HG03039 (cell line): Measurements from ENCODE around the gene TBC1D16.

Experiments used
- ATAC-seq: cut with Tn5 transposase; IDR thresholded peaks from one replicate; pipeline ENCODE4 v1.9.1; 2021; ENCODE audit warnings: mild to moderate bottlenecking, moderate library complexity; ENCODE audit not compliant: unreplicated experiment

Gene TBC1D16

DNA sequence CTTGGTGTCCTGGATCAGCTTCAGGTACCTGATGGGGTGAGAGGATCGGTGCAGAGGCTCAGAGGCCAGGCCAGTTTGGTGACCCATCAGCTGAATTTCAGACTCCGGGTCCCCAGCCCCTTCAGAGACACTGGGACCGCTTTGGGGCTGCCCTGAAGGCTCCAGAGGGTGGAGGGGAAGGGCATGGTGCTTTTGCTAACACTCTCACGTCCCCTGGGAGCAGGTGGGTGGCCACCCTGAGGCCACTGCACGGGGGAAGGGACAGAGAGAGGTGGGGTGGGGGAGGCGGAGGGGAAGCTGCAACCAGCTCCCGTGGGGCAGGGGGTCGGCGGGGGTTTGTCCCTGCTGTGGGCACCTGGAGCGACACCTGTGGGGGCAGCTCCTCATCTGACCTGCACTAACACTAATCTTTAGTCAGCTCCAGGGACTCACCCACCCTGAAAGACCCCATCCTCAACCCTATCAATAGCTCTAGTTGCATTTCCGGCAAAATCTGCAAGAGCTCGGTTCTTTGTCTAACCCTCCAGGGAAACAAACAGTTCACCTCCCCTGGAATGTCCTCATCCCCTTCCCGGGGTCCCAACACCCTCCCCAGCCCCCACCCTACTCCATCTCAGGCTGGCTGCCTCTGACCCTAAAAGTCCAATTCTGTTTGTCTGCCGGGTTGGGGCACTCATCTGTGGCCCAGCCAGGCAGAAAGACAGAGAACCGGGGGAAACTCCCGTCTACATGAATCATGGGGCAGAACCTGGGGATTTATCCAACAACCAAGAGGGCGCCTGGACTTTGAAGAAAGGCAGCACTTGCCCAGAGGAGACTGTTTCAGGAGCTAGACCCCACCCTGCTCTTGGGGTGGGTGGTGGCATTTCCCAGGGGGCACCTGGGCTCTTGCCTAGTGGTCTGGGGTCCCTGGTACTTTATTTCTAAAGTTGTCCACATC lies 104.5 kb downstream of the TBC1D16 start:
- ATAC-seq: no peak

- ATAC-seq: no peak
Measured at GRCh38 chr17:79930062-79930876, 105.4 kb downstream of the TBC1D16 start.

- no peak for ATAC-seq
Measured at GRCh38 chr17:79929257-79930061, 106.2 kb downstream of the TBC1D16 start.

DNA sequence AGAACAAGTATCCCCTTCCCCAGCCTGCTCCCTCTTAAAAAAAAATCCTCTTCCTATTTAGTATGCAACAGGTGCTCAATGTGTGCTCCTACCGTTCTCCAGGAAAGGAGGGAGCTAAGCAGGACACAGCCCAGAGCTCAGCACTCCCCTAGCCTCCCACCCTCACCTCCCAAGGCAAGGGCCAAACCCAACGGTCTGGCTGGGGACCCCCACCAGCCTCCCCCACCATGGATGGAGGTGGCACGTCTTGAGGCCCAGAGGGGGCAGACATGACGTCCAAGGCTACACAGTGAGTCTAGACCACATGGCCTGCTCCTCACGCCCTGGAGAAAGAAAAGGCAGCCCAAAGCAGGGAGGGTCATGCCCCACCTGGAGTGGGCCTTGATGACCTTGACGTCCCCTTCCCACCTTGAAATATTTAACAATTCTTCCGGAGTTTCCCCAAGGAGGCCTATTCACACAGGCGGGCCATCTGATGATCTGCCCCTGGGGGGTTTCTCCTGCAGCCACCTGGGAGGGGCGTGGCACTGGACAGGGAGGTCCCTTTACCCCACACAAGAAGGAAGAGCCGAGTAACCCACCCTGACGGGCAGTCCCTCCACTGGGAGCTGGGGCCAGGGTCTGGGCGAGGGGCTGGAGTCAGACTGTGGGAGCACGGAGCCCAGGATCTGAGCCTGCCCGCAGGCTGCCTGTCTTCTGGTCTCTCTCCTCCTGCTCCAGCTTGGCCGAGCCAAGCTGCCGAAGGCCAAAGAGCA lies 107.0 kb downstream of the TBC1D16 start:
- no peak for ATAC-seq

DNA sequence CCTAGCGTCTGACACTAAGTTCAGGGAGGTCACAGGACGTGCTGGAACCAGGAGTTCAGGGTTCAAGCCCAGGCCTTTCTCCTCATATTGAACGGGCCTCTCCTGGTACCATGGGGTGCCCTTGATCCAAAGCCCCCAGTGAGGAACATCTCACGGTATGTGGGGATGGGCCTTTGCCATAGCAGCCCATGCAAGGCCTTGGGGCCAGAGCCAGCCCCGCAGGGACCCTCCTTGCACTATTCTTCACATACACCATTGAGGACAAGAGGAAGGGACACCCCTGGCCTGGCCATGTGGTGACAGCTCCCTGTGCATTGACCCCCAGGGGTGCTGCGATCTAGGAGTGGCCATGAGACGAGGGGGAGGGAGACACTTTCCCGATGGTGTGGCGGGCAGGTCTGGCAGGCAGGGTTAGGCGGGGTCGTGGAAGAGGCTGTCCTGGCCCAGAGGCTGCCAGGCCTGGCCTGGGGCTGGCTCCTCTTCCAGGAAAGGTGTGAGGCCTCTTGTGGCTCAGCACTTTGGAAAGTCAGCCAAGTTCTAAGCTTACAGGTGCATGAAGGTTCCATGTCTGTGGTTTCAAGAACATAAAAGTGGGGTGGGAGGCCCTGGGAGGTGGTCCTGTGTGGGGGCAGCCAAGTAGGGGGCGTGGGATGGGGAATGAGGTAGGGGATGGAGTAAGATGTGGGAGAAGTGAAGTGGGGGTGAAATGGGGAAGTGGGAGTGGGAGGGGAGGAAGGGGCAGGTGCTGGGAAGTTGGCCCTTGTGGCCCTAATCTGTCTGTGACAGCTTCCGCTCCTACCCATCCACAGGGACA lies 107.8 kb downstream of the TBC1D16 start:
- no peak for ATAC-seq

DNA sequence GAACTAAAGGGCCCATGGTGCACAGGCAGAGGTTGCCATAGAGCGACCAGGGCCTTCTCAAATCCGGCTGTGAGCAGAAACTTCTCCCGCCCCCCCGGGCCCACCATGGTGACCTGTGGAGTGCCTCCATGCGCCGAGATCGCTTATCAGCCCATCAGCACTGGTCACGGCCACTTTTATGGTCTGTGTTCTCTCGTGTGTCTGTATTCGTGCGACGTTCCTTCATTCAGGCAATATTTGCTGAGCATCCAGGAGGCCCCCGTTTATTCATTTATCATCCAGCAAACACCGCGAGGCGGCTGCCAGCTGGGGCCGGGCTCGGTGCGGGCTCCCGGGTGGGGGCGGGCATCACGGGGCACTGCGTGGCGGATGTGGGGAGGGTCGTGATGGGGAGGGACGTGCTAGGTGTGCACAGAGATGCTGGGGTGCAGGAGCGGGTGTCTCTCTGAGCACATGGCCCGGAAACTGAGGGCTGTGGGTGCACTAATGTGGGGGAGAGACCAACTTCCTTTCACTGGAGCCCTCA lies 108.5 kb downstream of the TBC1D16 start:
- ATAC-seq: no peak

- ATAC-seq: no peak
Measured at GRCh38 chr17:79926605-79927135, 109.0 kb downstream of the TBC1D16 start.

DNA sequence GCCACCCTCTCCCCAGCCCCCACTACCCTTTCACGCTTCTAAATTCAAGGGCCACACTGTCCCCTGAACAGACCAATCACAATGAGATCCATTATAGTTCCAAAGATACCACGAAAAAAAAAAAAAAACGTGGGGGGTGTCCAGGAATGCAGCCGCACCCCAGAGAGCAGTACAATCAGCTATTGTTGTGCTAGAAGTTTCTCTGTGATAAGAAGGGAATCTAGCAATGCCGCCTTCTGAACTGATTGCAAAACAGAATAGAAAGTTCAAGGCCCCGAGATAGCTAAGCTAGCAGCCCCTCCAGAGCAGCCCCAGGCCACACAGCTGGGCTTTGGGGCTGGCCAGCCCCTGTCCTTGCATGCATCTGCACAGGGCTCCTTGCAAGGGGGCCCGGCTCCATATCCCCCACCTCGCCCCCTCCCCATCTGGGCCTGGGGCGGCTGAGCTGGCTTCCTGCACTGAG lies 109.5 kb downstream of the TBC1D16 start:
- no peak for ATAC-seq

DNA sequence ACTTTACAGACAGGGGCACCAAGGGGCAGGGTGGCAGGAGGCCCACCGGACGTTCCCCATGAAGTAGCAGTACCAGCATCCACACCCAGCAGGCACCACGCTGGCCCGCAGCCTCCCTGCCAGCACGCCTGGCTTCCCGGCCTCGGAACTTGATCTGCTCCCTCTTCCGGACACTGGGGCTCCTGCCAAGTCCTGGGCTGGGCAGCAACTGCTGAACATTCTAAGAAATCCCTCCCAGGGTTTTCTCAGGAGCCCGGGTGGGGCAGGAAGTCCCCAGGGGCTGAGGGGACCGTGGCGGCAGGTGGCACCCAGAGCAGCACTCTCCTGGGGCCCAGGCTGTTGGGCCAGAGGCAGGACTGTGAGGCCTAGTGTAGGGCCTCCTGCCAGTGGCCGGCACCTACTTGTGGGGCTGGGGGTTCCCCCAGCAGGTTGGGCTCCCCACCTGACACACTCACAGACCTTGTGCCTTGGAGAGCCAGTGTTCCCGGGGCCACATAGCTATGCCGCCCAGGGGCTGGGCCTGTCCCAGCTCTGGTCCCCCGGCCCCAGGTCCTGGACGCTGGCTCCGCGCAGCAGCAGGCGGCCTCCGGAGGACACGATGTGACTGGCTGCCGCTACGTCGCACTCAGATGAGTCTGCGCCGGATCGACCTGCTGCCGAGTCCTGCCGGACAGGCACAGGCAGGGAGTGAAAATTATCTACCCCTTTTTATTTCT lies 110.3 kb downstream of the TBC1D16 start:
- ATAC-seq: no peak

DNA sequence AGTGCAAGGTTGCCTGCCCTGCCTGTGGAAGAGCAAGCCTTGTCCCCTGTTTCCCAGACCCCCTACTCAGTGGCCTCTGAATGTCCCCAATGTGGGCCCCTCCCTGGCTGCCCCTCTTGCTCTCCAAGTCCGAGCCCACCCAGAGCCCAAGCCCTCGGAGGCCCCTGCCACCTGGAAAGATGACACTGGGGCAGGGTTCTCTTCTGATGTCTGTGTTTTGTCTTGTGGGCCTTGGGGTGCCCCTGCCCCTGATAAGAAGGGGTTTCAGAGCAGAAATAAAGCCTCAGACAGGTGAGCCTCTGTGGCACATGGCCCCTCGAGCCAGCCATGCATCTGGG lies 111.1 kb downstream of the TBC1D16 start:
- ATAC-seq: no peak

GRCh38 chr17:79923974-79924638 lies 111.6 kb downstream of the TBC1D16 start:
- ATAC-seq: no peak

GRCh38 chr17:79922798-79923197 lies 112.9 kb downstream of the TBC1D16 start:
- ATAC-seq: no peak

GRCh38 chr17:79922116-79922601 lies 113.5 kb downstream of the TBC1D16 start:
- no peak for ATAC-seq

- no peak for ATAC-seq
Measured at GRCh38 chr17:79921411-79922115, 114.1 kb downstream of the TBC1D16 start.

DNA sequence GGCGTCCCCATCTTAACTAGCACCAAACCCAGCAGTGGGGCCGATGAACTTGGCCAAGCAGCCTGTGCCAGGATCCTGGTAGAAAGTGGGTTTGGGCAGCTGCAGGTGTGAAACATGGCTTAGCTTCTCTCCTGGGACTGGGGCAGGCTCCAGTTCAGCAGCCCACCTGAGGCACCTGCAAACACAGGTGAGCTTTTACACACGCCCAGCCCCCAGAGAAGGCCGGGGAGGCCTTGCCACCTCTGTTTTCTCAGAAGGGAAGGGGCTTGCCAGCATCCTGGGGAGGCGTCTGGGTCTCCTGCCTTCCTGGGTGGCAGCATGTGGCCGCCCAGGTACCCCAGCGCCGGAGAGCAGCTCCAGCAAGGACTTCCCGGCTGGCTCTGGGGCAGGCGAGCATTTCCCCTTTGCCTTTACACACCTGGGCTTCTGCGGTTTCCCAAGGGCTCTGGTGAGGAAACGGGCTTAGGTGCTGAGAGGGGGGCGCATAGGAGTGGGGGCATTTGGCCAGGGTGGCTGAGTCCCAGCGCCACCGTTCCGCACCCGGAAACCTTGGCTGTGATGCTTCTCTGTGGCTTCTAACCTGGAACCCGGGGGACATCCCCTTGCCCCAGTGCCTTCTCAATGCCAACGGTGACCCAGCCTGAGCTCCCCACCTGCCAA lies 114.8 kb downstream of the TBC1D16 start:
- no peak for ATAC-seq
